ENCODE results near the gene ZNF649.

DNA sequence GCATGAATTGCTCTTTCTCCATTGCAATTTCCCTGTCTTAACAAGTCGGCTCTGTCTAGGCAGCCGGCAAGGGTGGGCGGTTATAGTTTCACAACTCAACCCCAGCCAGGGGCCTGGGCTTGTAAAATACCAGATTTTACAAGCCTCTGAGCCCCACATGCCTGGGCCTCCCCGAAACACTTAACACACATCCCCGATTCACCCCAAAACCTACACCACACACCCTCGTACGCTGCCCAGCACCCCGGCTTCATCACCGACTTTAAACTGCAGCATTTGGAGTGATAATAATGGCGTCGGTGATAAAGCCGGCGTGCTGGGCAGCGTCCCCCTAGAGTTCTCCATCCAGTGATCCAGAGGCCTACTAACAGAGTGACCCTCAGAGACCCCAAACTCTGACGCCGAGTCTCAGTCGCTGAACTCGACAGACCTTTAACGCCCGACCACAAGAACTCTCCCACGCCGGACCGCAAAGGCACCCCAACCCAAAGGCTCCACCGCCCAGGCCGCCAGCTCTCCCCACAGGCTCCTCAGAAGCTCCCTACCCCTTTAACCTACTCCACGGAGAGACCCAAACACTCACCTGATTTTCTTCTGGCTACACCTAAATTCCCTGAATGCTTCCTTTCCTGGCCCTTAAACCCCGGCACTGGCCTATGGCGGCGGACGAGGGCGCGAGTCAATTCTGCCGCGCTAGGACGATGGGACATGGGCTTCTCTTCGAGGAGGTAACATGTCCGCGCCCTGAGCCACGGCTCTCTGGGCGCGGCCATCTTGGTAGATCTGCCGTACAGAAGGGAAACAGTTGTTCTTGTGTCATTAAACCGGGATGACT, at the start of gene ZNF649:
- TF ChIP-seq CTCF (IDR thresholded peaks at IDR 0.05) = no peak
- no peak for TF ChIP-seq EP300 (IDR thresholded peaks at IDR 0.05)
- no peak for TF ChIP-seq POLR2A (IDR thresholded peaks at IDR 0.05; ENCODE audit: low read depth)
- TF ChIP-seq POLR2AphosphoS5 (IDR thresholded peaks at IDR 0.05) = peak; percentile 71 to 82

Data from esophagus muscularis mucosa (tissue), 4 donors.